ENCODE measurements around the gene DNM3. TPM values are rescaled to one million over a fixed set of nuclear protein-coding genes. Genes with fewer than 3 reads are reported as not detected.

The DNM3 gene
- total RNA-seq, 1 donor from 2014 or later = 1.1 TPM

- Histone ChIP-seq H3K4me3 (no peak overlapping the region), H2AFZ (replicated peaks) (no peak overlapping the region), H4K20me1 (ENCODE audit: low read depth) (no peaks in the 10 kb centered on the region), H3K36me3 (no peaks in the 10 kb centered on the region), H3K9me3 (ENCODE audit: low read depth) (no peaks in the 10 kb centered on the region), H3K27me3 (no peaks in the 10 kb centered on the region), H3K9ac (no peak overlapping the region), H3K79me2 (ENCODE audit: low read depth) (no peaks in the 10 kb centered on the region), H3K27ac (no peak overlapping the region), H3K4me2 (no peak overlapping the region), H3K4me1 (no peaks in the 10 kb centered on the region), H3F3A (ENCODE audit: low read depth) (no peaks in the 10 kb centered on the region)
- H3K27ac Mint-ChIP-seq = no peak overlapping the region
- peaks cover 5% of the 10 kb centered on the region for H3K27me3 Mint-ChIP-seq (ENCODE audit: insufficient read depth, low read depth)
- no peak for TF ChIP-seq EZH2phosphoT487 (IDR thresholded peaks at IDR 0.05)
- TF ChIP-seq CTCF (IDR thresholded peaks at IDR 0.05) = no peak
- H3K9me3 Mint-ChIP-seq = no peaks in the 10 kb centered on the region
- no peak for DNase-seq (ENCODE audit: low spot score)
- H3K4me3 Mint-ChIP-seq = no peak overlapping the region
- peaks cover 2% of the 10 kb centered on the region for H3K36me3 Mint-ChIP-seq
- H3K4me1 Mint-ChIP-seq = peaks cover 3% of the 10 kb centered on the region
These were observed 279.9 kb downstream of the DNM3 start for GRCh38 chr1:172121081-172121717.

GRCh38 chr1:172122381-172122780, 281.1 kb downstream of the DNM3 start:
- H3K27me3 ChIP-seq = no peaks in the 10 kb centered on the region
- no peaks in the 10 kb centered on the region for H3K36me3 ChIP-seq
- peaks cover 5% of the 10 kb centered on the region for H3K27me3 Mint-ChIP-seq (ENCODE audit: insufficient read depth, low read depth)
- peaks cover 3% of the 10 kb centered on the region for H3K4me1 Mint-ChIP-seq
- peaks cover 2% of the 10 kb centered on the region for H3K36me3 Mint-ChIP-seq
- no peak for DNase-seq (ENCODE audit: low spot score)
- no peaks in the 10 kb centered on the region for H3F3A ChIP-seq (ENCODE audit: low read depth)
- no peaks in the 10 kb centered on the region for H3K9me3 Mint-ChIP-seq
- no peaks in the 10 kb centered on the region for H3K4me1 ChIP-seq
- no peak overlapping the region for H3K4me3 ChIP-seq
- H3K27ac Mint-ChIP-seq = no peak overlapping the region
- H4K20me1 ChIP-seq (ENCODE audit: low read depth) = no peaks in the 10 kb centered on the region
- no peak overlapping the region for H3K27ac ChIP-seq
- H3K4me3 Mint-ChIP-seq = no peak overlapping the region
- H3K9ac ChIP-seq = no peak overlapping the region
- H3K4me2 ChIP-seq = no peak overlapping the region
- TF ChIP-seq EZH2 (IDR thresholded peaks at IDR 0.05) = no peak
- no peak for TF ChIP-seq CTCF (IDR thresholded peaks at IDR 0.05)
- TF ChIP-seq EZH2phosphoT487 (IDR thresholded peaks at IDR 0.05) = no peak
- H3K79me2 ChIP-seq (ENCODE audit: low read depth) = no peaks in the 10 kb centered on the region
- H2AFZ ChIP-seq (replicated peaks) = no peak overlapping the region
- H3K9me3 ChIP-seq (ENCODE audit: low read depth) = no peaks in the 10 kb centered on the region

GRCh38 chr1:172125250-172125649, 284.0 kb downstream of the DNM3 start:
- H3F3A ChIP-seq (ENCODE audit: low read depth) = no peaks in the 10 kb centered on the region
- H4K20me1 ChIP-seq (ENCODE audit: low read depth) = no peaks in the 10 kb centered on the region
- Mint-ChIP-seq H3K9me3 (no peaks in the 10 kb centered on the region), H3K27ac (no peak overlapping the region), H3K27me3 (ENCODE audit: insufficient read depth, low read depth) (no peaks in the 10 kb centered on the region), H3K4me3 (no peak overlapping the region), H3K4me1 (no peaks in the 10 kb centered on the region), H3K36me3 (no peaks in the 10 kb centered on the region)
- no peaks in the 10 kb centered on the region for H3K79me2 ChIP-seq (ENCODE audit: low read depth)
- H3K9me3 ChIP-seq (ENCODE audit: low read depth) = no peaks in the 10 kb centered on the region
- TF ChIP-seq EZH2 (IDR thresholded peaks at IDR 0.05) (no peak), EZH2phosphoT487 (IDR thresholded peaks at IDR 0.05) (no peak), CTCF (IDR thresholded peaks at IDR 0.05) (no peak)
- H3K36me3 ChIP-seq = no peaks in the 10 kb centered on the region
- no peak overlapping the region for H3K4me3 ChIP-seq
- no peak overlapping the region for H3K27ac ChIP-seq
- no peak overlapping the region for H3K4me2 ChIP-seq
- H3K27me3 ChIP-seq = no peaks in the 10 kb centered on the region
- DNase-seq (ENCODE audit: low spot score) = no peak
- no peak overlapping the region for H2AFZ ChIP-seq (replicated peaks)
- H3K4me1 ChIP-seq = no peaks in the 10 kb centered on the region
- H3K9ac ChIP-seq = no peak overlapping the region

Data from neural progenitor cell (in vitro differentiated cells).